ENCODE measurements around the gene SMARCA5. TPM values are rescaled to one million over a fixed set of nuclear protein-coding genes. Genes with fewer than 3 reads are reported as not detected.

Gene SMARCA5
- total RNA-seq, 2 experiments from 2014 or later = 63.4 to 82.2 TPM

- TF ChIP-seq CTCF (conservative IDR thresholded peaks at IDR 0.05; ENCODE audit: low read length) (no peak), EZH2phosphoT487 (IDR thresholded peaks at IDR 0.05; ENCODE audit: borderline replicate concordance, low read depth, low read length) (no peak)
- Histone ChIP-seq H3K27ac (ENCODE audit: low read depth, low read length, poor library complexity, severe bottlenecking) (no peak overlapping the region), H3K4me3 (ENCODE audit: low read depth, low read length, poor library complexity, severe bottlenecking) (no peak overlapping the region), H3K79me2 (ENCODE audit: insufficient read depth, low read depth, low read length) (no peaks in the 10 kb centered on the region), H3K4me2 (ENCODE audit: low read length) (no peak overlapping the region), H3K4me1 (ENCODE audit: insufficient read depth, low read length, poor library complexity, severe bottlenecking) (no peaks in the 10 kb centered on the region), H2AFZ (ENCODE audit: low read length) (no peak overlapping the region), H3K9me3 (ENCODE audit: low read length) (no peaks in the 10 kb centered on the region), H4K20me1 (ENCODE audit: insufficient read depth, low read length) (no peaks in the 10 kb centered on the region), H3K9me2 (ENCODE audit: insufficient read depth, low read length) (no peaks in the 10 kb centered on the region), H3K36me3 (ENCODE audit: insufficient read depth, low read length) (no peaks in the 10 kb centered on the region)
- CTCF ChIA-PET (ENCODE audit: unreplicated experiment) = no interaction called here
- POLR2A ChIA-PET = no interaction called here
- no TSS peak for BruUV-seq (replicated peaks)
- no peak for DNase-seq (ENCODE audit: low spot score)
- intact Hi-C loops (cut with micrococcal nuclease; ENCODE audit: unreplicated experiment) = no loop called here
Observed at GRCh38 chr4:143598816-143599215, 85.3 kb downstream of the SMARCA5 start.

GRCh38 chr4:143599827-143600226, 86.3 kb downstream of the SMARCA5 start:
- DNase-seq (ENCODE audit: low spot score) = no peak
- H3K4me2 ChIP-seq (ENCODE audit: low read length) = no peak overlapping the region
- H2AFZ ChIP-seq (ENCODE audit: low read length) = no peak overlapping the region
- H3K4me3 ChIP-seq (ENCODE audit: low read depth, low read length, poor library complexity, severe bottlenecking) = no peak overlapping the region
- H3K36me3 ChIP-seq (ENCODE audit: insufficient read depth, low read length) = no peaks in the 10 kb centered on the region
- no peaks in the 10 kb centered on the region for H3K9me2 ChIP-seq (ENCODE audit: insufficient read depth, low read length)
- no peaks in the 10 kb centered on the region for H3K9me3 ChIP-seq (ENCODE audit: low read length)
- no peak for TF ChIP-seq CTCF (conservative IDR thresholded peaks at IDR 0.05; ENCODE audit: low read length)
- TF ChIP-seq EZH2phosphoT487 (IDR thresholded peaks at IDR 0.05; ENCODE audit: borderline replicate concordance, low read depth, low read length) = no peak
- no peaks in the 10 kb centered on the region for H3K4me1 ChIP-seq (ENCODE audit: insufficient read depth, low read length, poor library complexity, severe bottlenecking)
- H3K27ac ChIP-seq (ENCODE audit: low read depth, low read length, poor library complexity, severe bottlenecking) = no peak overlapping the region
- BruUV-seq (replicated peaks) = no TSS peak
- ChIA-PET POLR2A (interaction anchor here (1.1 kb wide), 1 partner anchor 22 kb away, joined by 4 read pairs; no protein-coding TSS in a partner anchor), CTCF (ENCODE audit: unreplicated experiment) (no interaction called here)
- intact Hi-C loops (cut with micrococcal nuclease; ENCODE audit: unreplicated experiment) = no loop called here
- no peaks in the 10 kb centered on the region for H4K20me1 ChIP-seq (ENCODE audit: insufficient read depth, low read length)
- no peaks in the 10 kb centered on the region for H3K79me2 ChIP-seq (ENCODE audit: insufficient read depth, low read depth, low read length)

GRCh38 chr4:143606480-143606879, 93.0 kb downstream of the SMARCA5 start:
- no peaks in the 10 kb centered on the region for H3K4me1 ChIP-seq (ENCODE audit: insufficient read depth, low read length, poor library complexity, severe bottlenecking)
- H2AFZ ChIP-seq (ENCODE audit: low read length) = no peak overlapping the region
- ChIA-PET CTCF (ENCODE audit: unreplicated experiment) (no interaction called here), POLR2A (no interaction called here)
- intact Hi-C loops (cut with micrococcal nuclease; ENCODE audit: unreplicated experiment) = no loop called here
- BruUV-seq (replicated peaks) = no TSS peak
- H3K36me3 ChIP-seq (ENCODE audit: insufficient read depth, low read length) = no peaks in the 10 kb centered on the region
- no peaks in the 10 kb centered on the region for H3K79me2 ChIP-seq (ENCODE audit: insufficient read depth, low read depth, low read length)
- no peak overlapping the region for H3K4me3 ChIP-seq (ENCODE audit: low read depth, low read length, poor library complexity, severe bottlenecking)
- H3K4me2 ChIP-seq (ENCODE audit: low read length) = no peak overlapping the region
- no peaks in the 10 kb centered on the region for H3K9me3 ChIP-seq (ENCODE audit: low read length)
- H3K27ac ChIP-seq (ENCODE audit: low read depth, low read length, poor library complexity, severe bottlenecking) = no peak overlapping the region
- DNase-seq (ENCODE audit: low spot score) = no peak
- TF ChIP-seq EZH2phosphoT487 (IDR thresholded peaks at IDR 0.05; ENCODE audit: borderline replicate concordance, low read depth, low read length) = no peak
- TF ChIP-seq CTCF (conservative IDR thresholded peaks at IDR 0.05; ENCODE audit: low read length) = no peak
- no peaks in the 10 kb centered on the region for H3K9me2 ChIP-seq (ENCODE audit: insufficient read depth, low read length)
- H4K20me1 ChIP-seq (ENCODE audit: insufficient read depth, low read length) = no peaks in the 10 kb centered on the region

Other genes with a start within 250 kb of the SMARCA5 start
- gene GAB1, start 176.8 kb upstream of the SMARCA5 start, total RNA-seq (2014; rRNA removed; shearing (Covaris generic)) = 42.6 and 43.5 TPM in 2 replicates
- gene GAB1, start 176.8 kb upstream of the SMARCA5 start, total RNA-seq (2022) = 99.3 and 106 TPM in 2 replicates
- gene FREM3, start 187.0 kb downstream of the SMARCA5 start, total RNA-seq (2014; rRNA removed; shearing (Covaris generic)) = not detected in 2 replicates
- not detected in 2 replicates for gene FREM3, start 187.0 kb downstream of the SMARCA5 start, total RNA-seq (2022)

Measured in OCI-LY7 (cell line).